ENCODE data around the gene NGFR.

The NGFR gene

GRCh38 chr17:49523706-49524472 lies 28.8 kb downstream of the NGFR start:
- no peaks in the 10 kb centered on the region for H3K36me3 ChIP-seq (ENCODE audit: control insufficient read depth in 2 of 2, insufficient read depth in 1 of 2, low read length in 2 of 2)
- no peak for TF ChIP-seq YY1 (tag by site-specific recombination; IDR thresholded peaks at IDR 0.05)
- no peak for TF ChIP-seq ZNF391 (tag by site-specific recombination; IDR thresholded peaks at IDR 0.05; ENCODE audit: borderline replicate concordance, low read depth)
- TF ChIP-seq MEIS1 (CRISPR knock-in tag; IDR thresholded peaks at IDR 0.05; ENCODE audit: borderline replicate concordance) = no peak
- TF ChIP-seq ZNF830 (tag by site-specific recombination; IDR thresholded peaks at IDR 0.05; ENCODE audit: low read depth) = no peak
- no peak for TF ChIP-seq ZNF544 (tag by site-specific recombination; IDR thresholded peaks at IDR 0.05)
- no peak for TF ChIP-seq ZNF280D (tag by site-specific recombination; IDR thresholded peaks at IDR 0.05)
- TF ChIP-seq, protein P1, sequence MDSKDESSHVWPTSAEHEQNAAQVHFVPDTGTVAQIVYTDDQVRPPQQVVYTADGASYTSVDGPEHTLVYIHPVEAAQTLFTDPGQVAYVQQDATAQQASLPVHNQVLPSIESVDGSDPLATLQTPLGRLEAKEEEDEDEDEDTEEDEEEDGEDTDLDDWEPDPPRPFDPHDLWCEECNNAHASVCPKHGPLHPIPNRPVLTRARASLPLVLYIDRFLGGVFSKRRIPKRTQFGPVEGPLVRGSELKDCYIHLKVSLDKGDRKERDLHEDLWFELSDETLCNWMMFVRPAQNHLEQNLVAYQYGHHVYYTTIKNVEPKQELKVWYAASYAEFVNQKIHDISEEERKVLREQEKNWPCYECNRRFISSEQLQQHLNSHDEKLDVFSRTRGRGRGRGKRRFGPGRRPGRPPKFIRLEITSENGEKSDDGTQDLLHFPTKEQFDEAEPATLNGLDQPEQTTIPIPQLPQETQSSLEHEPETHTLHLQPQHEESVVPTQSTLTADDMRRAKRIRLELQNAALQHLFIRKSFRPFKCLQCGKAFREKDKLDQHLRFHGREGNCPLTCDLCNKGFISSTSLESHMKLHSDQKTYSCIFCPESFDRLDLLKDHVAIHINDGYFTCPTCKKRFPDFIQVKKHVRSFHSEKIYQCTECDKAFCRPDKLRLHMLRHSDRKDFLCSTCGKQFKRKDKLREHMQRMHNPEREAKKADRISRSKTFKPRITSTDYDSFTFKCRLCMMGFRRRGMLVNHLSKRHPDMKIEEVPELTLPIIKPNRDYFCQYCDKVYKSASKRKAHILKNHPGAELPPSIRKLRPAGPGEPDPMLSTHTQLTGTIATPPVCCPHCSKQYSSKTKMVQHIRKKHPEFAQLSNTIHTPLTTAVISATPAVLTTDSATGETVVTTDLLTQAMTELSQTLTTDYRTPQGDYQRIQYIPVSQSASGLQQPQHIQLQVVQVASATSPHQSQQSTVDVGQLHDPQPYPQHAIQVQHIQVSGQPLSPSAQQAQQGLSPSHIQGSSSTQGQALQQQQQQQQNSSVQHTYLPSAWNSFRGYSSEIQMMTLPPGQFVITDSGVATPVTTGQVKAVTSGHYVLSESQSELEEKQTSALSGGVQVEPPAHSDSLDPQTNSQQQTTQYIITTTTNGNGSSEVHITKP (tag by site-specific recombination; IDR thresholded peaks at IDR 0.05) = no peak
- no peak for TF ChIP-seq ZNF184 (tag by site-specific recombination; IDR thresholded peaks at IDR 0.05)
- H3K27ac ChIP-seq (ENCODE audit: extremely low read depth, low read depth, low read length) = no peak overlapping the region
- ChIA-PET POLR2A (no interaction called here), CTCF (interaction anchor here (0.7 to 4.3 kb wide), 3 partner anchors 25 to 89 kb away, joined by 3 to 27 read pairs (median 3); no protein-coding TSS in a partner anchor)
- H3K4me3 ChIP-seq (ENCODE audit: low read depth, low read length) = no peak overlapping the region
- no peaks in the 10 kb centered on the region for H3K9me3 ChIP-seq (ENCODE audit: control insufficient read depth, insufficient read depth, low read depth, low read length)
- H3K4me1 ChIP-seq (ENCODE audit: control insufficient read depth, insufficient read depth, low read length) = no peaks in the 10 kb centered on the region

GRCh38 chr17:49524473-49525359 lies 29.6 kb downstream of the NGFR start:
- Histone ChIP-seq H3K4me1 (ENCODE audit: control insufficient read depth, insufficient read depth, low read length) (no peaks in the 10 kb centered on the region), H3K4me3 (ENCODE audit: low read depth, low read length) (no peak overlapping the region), H3K9me3 (ENCODE audit: control insufficient read depth, insufficient read depth, low read depth, low read length) (no peaks in the 10 kb centered on the region), H3K27ac (ENCODE audit: extremely low read depth, low read depth, low read length) (no peak overlapping the region), H3K36me3 (ENCODE audit: control insufficient read depth in 2 of 2, insufficient read depth in 1 of 2, low read length in 2 of 2) (no peaks in the 10 kb centered on the region)
- TF ChIP-seq EGR2 (tag by site-specific recombination; IDR thresholded peaks at IDR 0.05; ENCODE audit: low read depth) = no peak
- TF ChIP-seq ZSCAN30 (tag by site-specific recombination; IDR thresholded peaks at IDR 0.05) = no peak
- no peak for TF ChIP-seq HOXA7 (CRISPR knock-in tag; IDR thresholded peaks at IDR 0.05; ENCODE audit: borderline replicate concordance)
- POLR2A ChIA-PET = no interaction called here
- CTCF ChIA-PET = interaction anchor here (0.7 to 4.3 kb wide), 3 partner anchors 17 to 90 kb away, joined by 3 to 27 read pairs (median 3); no protein-coding TSS in a partner anchor

Data from HEK293 (cell line).